SK-N-SH (cell line): ENCODE results near the gene RIMKLA. TPM values are rescaled to one million over a fixed set of nuclear protein-coding genes. Genes with fewer than 3 reads are reported as not detected.

Experiments
- CTCF ChIA-PET: fragments of 300-600, 350-600 bp; formaldehyde crosslinking; extraction: SDS; loops from one replicate; lab custom pipeline; 2021; lab: Yijun Ruan, JAX
- POLR2A ChIA-PET: fragments of 350-600 bp; sonication (Branson Sonifier 250); formaldehyde crosslinking; extraction: SDS; loops from one replicate; lab custom pipeline; 2020; ENCODE audit warnings: antibody characterized with exemption, inconsistent platforms; lab: Yijun Ruan, JAX
- DNase-seq: peaks from one replicate; pipeline ENCODE4 v3.0.0; 2012
- H2AFZ ChIP-seq: fragments of 200-600 bp; sonication (generic); 2 replicates; pipeline ENCODE4 v1.8.1; 2016; ENCODE audit warnings: antibody characterized with exemption, mild to moderate bottlenecking, low read depth
- H3F3A ChIP-seq: fragments of 200-600 bp; sonication (generic); replicated peaks from 2 replicates; pipeline ENCODE3; 2016; ENCODE audit warnings: antibody characterized with exemption, mild to moderate bottlenecking; ENCODE audit not compliant: insufficient read depth
- H3K27ac ChIP-seq, 2 experiments: fragments of 200-500 bp in 1 of 2; fragments of 200-600 bp in 1 of 2; sonication (Bioruptor generic) in 1 of 2; sonication (generic), shearing (Covaris generic) in 1 of 2; 2 replicates each; pipeline versions ENCODE4 v1.5.1 to v1.6.1; 2014 to 2016; ENCODE audit warnings: low read depth in 2 of 2, inconsistent platforms in 1 of 2, low read length in 1 of 2, mild to moderate bottlenecking in 1 of 2, mixed read lengths in 1 of 2
- H3K27me3 ChIP-seq: fragments of 200-600 bp; sonication (generic), shearing (Covaris generic); 2 replicates; pipeline ENCODE4 v1.6.1; 2016; ENCODE audit warnings: mixed run types; ENCODE audit not compliant: insufficient read depth
- H3K36me3 ChIP-seq, 2 experiments: fragments of 200-500 bp in 1 of 2; fragments of 200-600 bp in 1 of 2; sonication (Bioruptor generic) in 1 of 2; sonication (generic) in 1 of 2; replicated peaks in 1 of 2; 2 replicates each; pipeline versions ENCODE3 to v1.5.1; 2014 to 2016; ENCODE audit warnings: low read length in 1 of 2, mild to moderate bottlenecking in 1 of 2; ENCODE audit not compliant: insufficient read depth in 2 of 2, control insufficient read depth in 1 of 2
- H3K4me1 ChIP-seq, 2 experiments: fragments of 200-500 bp in 1 of 2; fragments of 200-600 bp in 1 of 2; sonication (Bioruptor generic) in 1 of 2; sonication (generic), shearing (Covaris generic) in 1 of 2; 2 replicates each; pipeline versions ENCODE4 v1.5.1 to v1.6.1; 2014 to 2016; ENCODE audit warnings: low read depth in 1 of 2, low read length in 1 of 2, mixed run types in 1 of 2; ENCODE audit not compliant: insufficient read depth in 2 of 2, control insufficient read depth in 1 of 2
- H3K4me2 ChIP-seq: fragments of 200-600 bp; sonication (generic), shearing (Covaris generic); 2 replicates; pipeline ENCODE4 v1.6.1; 2017; ENCODE audit warnings: mixed run types
- H3K4me3 ChIP-seq, 2 experiments: fragments of 200-500 bp in 1 of 2; fragments of 200-600 bp in 1 of 2; sonication (Bioruptor generic) in 1 of 2; sonication (generic), shearing (Covaris generic) in 1 of 2; 2 replicates each; pipeline versions ENCODE4 v1.5.1 to v1.8.1; 2014 to 2016; ENCODE audit warnings: low read depth in 2 of 2, inconsistent platforms in 1 of 2, low read length in 1 of 2, mild to moderate bottlenecking in 1 of 2, mixed read lengths in 1 of 2, moderate library complexity in 1 of 2
- H3K79me2 ChIP-seq: fragments of 200-600 bp; sonication (generic); 2 replicates; pipeline ENCODE4 v1.8.1; 2017; ENCODE audit warnings: mild to moderate bottlenecking; ENCODE audit not compliant: insufficient read depth
- H3K9ac ChIP-seq: fragments of 200-600 bp; sonication (generic); 2 replicates; pipeline ENCODE4 v1.6.1; 2017; ENCODE audit warnings: mixed run types
- H3K9me2 ChIP-seq: fragments of 200-600 bp; sonication (generic); 2 replicates; pipeline ENCODE4 v1.6.1; 2017; ENCODE audit warnings: mixed run types
- H3K9me3 ChIP-seq: fragments of 200-600 bp; sonication (generic); 2 replicates; pipeline ENCODE4 v1.6.1; 2017; ENCODE audit warnings: mixed run types, mild to moderate bottlenecking, moderate library complexity
- H4K20me1 ChIP-seq: fragments of 200-600 bp; sonication (generic); 2 replicates; pipeline ENCODE4 v1.6.1; 2017; ENCODE audit warnings: mild to moderate bottlenecking, mixed run types; ENCODE audit not compliant: insufficient read depth
- CTCF ChIP-seq: fragments of 200-600 bp; sonication (generic); IDR thresholded peaks from 2 replicates; pipeline ENCODE4 v1.6.1; 2017; ENCODE audit warnings: antibody characterized with exemption, mild to moderate bottlenecking, moderate library complexity
- EZH2phosphoT487 ChIP-seq: fragments of 200-600 bp; sonication (generic); IDR thresholded peaks from 2 replicates; pipeline ENCODE4 v1.6.1; 2017; ENCODE audit warnings: low read depth, mixed run types, mild to moderate bottlenecking, antibody characterized with exemption, moderate library complexity, borderline replicate concordance
- FOSL2 ChIP-seq: IDR thresholded peaks from 2 replicates; pipeline ENCODE4 v1.4.0; 2012; ENCODE audit warnings: low read depth, mild to moderate bottlenecking, moderate library complexity, borderline replicate concordance
- FOXM1 ChIP-seq: IDR thresholded peaks from 2 replicates; pipeline ENCODE4 v1.4.0; 2012; ENCODE audit warnings: low read depth, mild to moderate bottlenecking
- GATA2 ChIP-seq: sonication (generic); formaldehyde crosslinking; IDR thresholded peaks from 2 replicates; pipeline ENCODE4 v1.5.0; 2020; ENCODE audit warnings: mild to moderate bottlenecking, missing genetic modification reagents
- JUND ChIP-seq: IDR thresholded peaks from 2 replicates; pipeline ENCODE4 v1.4.0; 2012
- POLR2AphosphoS5 ChIP-seq: IDR thresholded peaks from 2 replicates; pipeline ENCODE4 v1.6.1; 2012; ENCODE audit warnings: low read depth, low read length
- REST ChIP-seq: IDR thresholded peaks from 2 replicates; pipeline ENCODE4 v1.6.1; 2012; ENCODE audit warnings: mild to moderate bottlenecking, low read depth, low read length, moderate library complexity
- SIN3A ChIP-seq: IDR thresholded peaks from 2 replicates; pipeline ENCODE4 v1.6.1; 2012; ENCODE audit warnings: low read depth, mild to moderate bottlenecking, low read length, moderate library complexity, borderline replicate concordance
- SMC3 ChIP-seq: IDR thresholded peaks from 2 replicates; pipeline ENCODE4 v1.6.1; 2012; ENCODE audit warnings: low read depth, low read length, improper control_type of control experiment
- WGBS: methylation state at CpG from one replicate; pipeline ENCODE4 v1.1.6; 2017; ENCODE audit warnings: low lambda C conversion rate; 5-methylcytosine and 5-hydroxymethylcytosine counted together
- polyA plus RNA-seq, 3 experiments: library from polyadenylated mRNA; depleted of rRNA; stranded (reverse); fragments of >200 nt; gene quantifications; 2 replicates each; pipeline ENCODE4 v1.2.3, GENCODE V29; 2012

Gene RIMKLA
- polyA plus RNA-seq, 1 of the 3 experiments (the other 2 are of a cell fraction): 0.08 TPM

DNA sequence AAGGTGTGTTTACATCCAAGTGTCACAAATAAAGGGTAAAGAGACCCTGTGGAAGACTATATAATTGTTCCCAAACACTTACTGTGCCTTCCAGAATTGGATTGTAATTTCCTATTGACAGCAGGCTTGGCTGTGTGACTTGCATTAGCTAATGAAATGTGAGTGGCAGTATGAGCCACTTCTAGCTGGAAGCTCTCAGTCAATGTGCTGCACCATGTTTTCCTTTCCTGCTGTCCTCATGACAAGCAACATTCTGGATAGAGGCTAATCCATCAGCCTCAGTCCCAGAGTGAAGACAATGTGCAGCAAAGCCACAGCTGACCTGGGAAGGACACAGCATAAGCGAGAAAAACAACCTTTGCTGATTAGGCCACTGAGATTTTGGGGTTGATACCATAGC lies 39.7 kb upstream of the RIMKLA start (continued):
- no peak for TF ChIP-seq CTCF

DNA sequence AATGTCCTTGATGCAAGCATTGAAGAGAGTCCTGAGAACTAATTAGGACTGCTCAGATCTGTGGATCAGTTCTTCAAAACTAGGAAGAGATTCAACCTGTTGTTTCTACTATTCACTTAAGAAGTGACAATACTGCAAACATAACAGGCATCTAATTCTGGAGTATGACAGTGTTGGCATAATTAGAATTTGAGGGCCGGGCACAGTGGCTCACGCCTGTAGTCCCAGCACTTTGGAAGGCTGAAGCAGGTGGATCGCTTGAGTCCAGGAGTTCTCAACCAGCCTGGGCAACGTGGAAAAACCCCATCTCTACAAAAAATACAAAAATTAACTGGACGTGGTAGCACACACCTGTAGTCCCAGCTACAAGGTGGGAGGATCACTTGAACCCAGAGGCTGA lies 37.5 kb upstream of the RIMKLA start:
- Histone ChIP-seq H3K4me1 (no peaks in the 10 kb centered on the region), H3K27ac (no peak overlapping the region), H3K4me3 (no peak overlapping the region), H3K9me3 (no peaks in the 10 kb centered on the region), H3K27me3 (no peaks in the 10 kb centered on the region), H3K9ac (no peak overlapping the region), H2AFZ (no peak overlapping the region), H3K9me2 (no peaks in the 10 kb centered on the region), H3K36me3 (no peaks in the 10 kb centered on the region), H3K79me2 (no peaks in the 10 kb centered on the region), H3K4me2 (no peak overlapping the region), H4K20me1 (no peaks in the 10 kb centered on the region), H3F3A (peaks cover 5% of the 10 kb centered on the region)
- DNase-seq: no peak
- no peak for TF ChIP-seq GATA2 (CRISPR knock-in tag)
- no peak for TF ChIP-seq EZH2phosphoT487
- 55% methylated on average over 5 of the region's 5 CpGs for WGBS
- CTCF ChIA-PET: interaction anchor here (1.2 to 2.2 kb wide), 2 partner anchors 27 to 403 kb away, joined by 3 to 5 read pairs; no protein-coding TSS in a partner anchor
- POLR2A ChIA-PET: no interaction called here

- Histone ChIP-seq H3K27ac (no peak overlapping the region), H2AFZ (no peak overlapping the region), H4K20me1 (no peaks in the 10 kb centered on the region), H3K4me2 (no peak overlapping the region), H3K9ac (no peak overlapping the region), H3K79me2 (no peaks in the 10 kb centered on the region), H3K4me1 (no peaks in the 10 kb centered on the region)
- TF ChIP-seq SIN3A: no peak
- TF ChIP-seq CTCF: no peak
- no peak for TF ChIP-seq SMC3
- TF ChIP-seq GATA2 (CRISPR knock-in tag): no peak
- no peak for TF ChIP-seq FOSL2
- TF ChIP-seq REST: no peak
- TF ChIP-seq POLR2AphosphoS5: no peak
- no peak for TF ChIP-seq JUND
- no peak for TF ChIP-seq FOXM1
- TF ChIP-seq, all 33 proteins: peak for 0
- DNase-seq: no peak
- Histone ChIP-seq H3K36me3 (no peaks in the 10 kb centered on the region), H3K9me3 (no peaks in the 10 kb centered on the region), H3K4me3 (no peak overlapping the region), H3K27me3 (no peaks in the 10 kb centered on the region; the same call in 1 of the 2 replicates), H3F3A (peaks cover 5% of the 10 kb centered on the region), H3K9me2 (no peaks in the 10 kb centered on the region)
- CTCF ChIA-PET: no interaction called here
- POLR2A ChIA-PET: no interaction called here
These were observed 32.1 kb upstream of the RIMKLA start for GRCh38 chr1:42348498-42348897.
